HAP-1 (cell line): ENCODE measurements around the gene CNMD.
"Not testable (repeated sequence)": the region's sequence is repeated elsewhere in the genome, so short reads cannot be mapped to it uniquely, and the experiment has no call there.

Experiments used
- DNase-seq, 2 experiments: peaks; one replicate each; pipeline ENCODE4 v3.0.0-alpha.2; 2016 to 2020; ENCODE audit warnings: low spot score in 2 of 2
- H3K27me3 ChIP-seq: fragments of 250-450 bp; sonication (Bioruptor Pico); 2 replicates; pipeline ENCODE4 v1.5.1; 2020; ENCODE audit warnings: low read depth, mild to moderate bottlenecking, moderate library complexity
- H3K36me3 ChIP-seq: fragments of 250-450 bp; sonication (Bioruptor Pico); replicated peaks from 2 replicates; pipeline ENCODE4 v1.5.1; 2020; ENCODE audit warnings: mild to moderate bottlenecking
- H3K4me1 ChIP-seq: fragments of 250-450 bp; sonication (Bioruptor Pico); 2 replicates; pipeline ENCODE4 v1.5.1; 2020; ENCODE audit warnings: mild to moderate bottlenecking
- H3K4me3 ChIP-seq: fragments of 250-450 bp; sonication (Bioruptor Pico); 2 replicates; pipeline ENCODE4 v1.5.1; 2020; ENCODE audit warnings: mild to moderate bottlenecking, moderate library complexity
- H3K9me3 ChIP-seq: fragments of 250-450 bp; sonication (Bioruptor Pico); 2 replicates; pipeline ENCODE4 v1.5.1; 2020; ENCODE audit warnings: mild to moderate bottlenecking, moderate library complexity
- in situ Hi-C: fragments of 300-500 bp; cut with MboI; formaldehyde crosslinking; loops from 3 replicates; pipeline ENCODE4 v1.14.3; 2020; ENCODE audit warnings: low sequenced_read_pairs, inconsistent platforms, mixed read lengths

Gene CNMD

GRCh38 chr13:52736891-52737290, 2.7 kb downstream of the CNMD start:
- H3K4me1 ChIP-seq, result peaks cover 43% of the 10 kb centered on the region
- DNase-seq, result peak; percentile 53 to 98
- H3K9me3 ChIP-seq, result no peaks in the 10 kb centered on the region
- no peak overlapping the region for H3K4me3 ChIP-seq
- H3K27me3 ChIP-seq, result no peaks in the 10 kb centered on the region
- no peaks in the 10 kb centered on the region; the same call in 1 of the 2 replicates for H3K36me3 ChIP-seq
- in situ Hi-C loops, result no loop called here

GRCh38 chr13:52734075-52734623, 5.5 kb downstream of the CNMD start:
- peaks cover 42% of the 10 kb centered on the region for H3K4me1 ChIP-seq
- no peaks in the 10 kb centered on the region for H3K9me3 ChIP-seq
- in situ Hi-C loops, result no loop called here
- no peaks in the 10 kb centered on the region for H3K27me3 ChIP-seq
- H3K4me3 ChIP-seq, result no peak overlapping the region
- H3K36me3 ChIP-seq, result no peaks in the 10 kb centered on the region
- DNase-seq, result no peak

- in situ Hi-C loops, result no loop called here
- Histone ChIP-seq H3K27me3 (no peaks in the 10 kb centered on the region), H3K9me3 (peaks cover 3% of the 10 kb centered on the region; the same call in 1 of the 2 replicates), H3K4me3 (no peak overlapping the region), H3K36me3 (no peaks in the 10 kb centered on the region), H3K4me1 (peaks cover 2% of the 10 kb centered on the region; the same call in 1 of the 2 replicates)
- DNase-seq, result no peak
Observed at GRCh38 chr13:52726258-52726657, 13.4 kb downstream of the CNMD start.

GRCh38 chr13:52725302-52725701, 14.3 kb downstream of the CNMD start:
- no peaks in the 10 kb centered on the region for H3K27me3 ChIP-seq
- peaks cover 2% of the 10 kb centered on the region; the same call in 1 of the 2 replicates for H3K4me1 ChIP-seq
- no peaks in the 10 kb centered on the region for H3K36me3 ChIP-seq
- no peak for DNase-seq
- in situ Hi-C loops, result no loop called here
- no peak overlapping the region for H3K4me3 ChIP-seq
- peaks cover 3% of the 10 kb centered on the region; the same call in 1 of the 2 replicates for H3K9me3 ChIP-seq

GRCh38 chr13:52723181-52723580, 16.4 kb downstream of the CNMD start:
- no peaks in the 10 kb centered on the region; the same call in 1 of the 2 replicates for H3K4me1 ChIP-seq
- H3K36me3 ChIP-seq, result no peaks in the 10 kb centered on the region
- H3K27me3 ChIP-seq, result no peaks in the 10 kb centered on the region
- no peak overlapping the region for H3K4me3 ChIP-seq
- DNase-seq, result no peak
- peaks cover 5% of the 10 kb centered on the region; the same call in 1 of the 2 replicates for H3K9me3 ChIP-seq
- in situ Hi-C loops, result no loop called here

GRCh38 chr13:52721356-52721755, 18.3 kb downstream of the CNMD start:
- H3K4me1 ChIP-seq, H3K27me3 ChIP-seq, H3K4me3 ChIP-seq, H3K9me3 ChIP-seq, DNase-seq, in situ Hi-C loops, H3K36me3 ChIP-seq: not testable (repeated sequence)

GRCh38 chr13:52720904-52721303, 18.7 kb downstream of the CNMD start:
- H3K4me1 ChIP-seq, H3K4me3 ChIP-seq, H3K9me3 ChIP-seq, H3K36me3 ChIP-seq, in situ Hi-C loops, H3K27me3 ChIP-seq: not testable (repeated sequence)
- DNase-seq, result peak in 1 of 2 experiments; percentile 48

GRCh38 chr13:52713894-52714293, 25.7 kb downstream of the CNMD start:
- H3K27me3 ChIP-seq, result no peaks in the 10 kb centered on the region
- in situ Hi-C loops, result no loop called here
- H3K4me3 ChIP-seq, result no peak overlapping the region
- DNase-seq, result no peak
- H3K36me3 ChIP-seq, result no peaks in the 10 kb centered on the region
- peaks cover 10% of the 10 kb centered on the region for H3K4me1 ChIP-seq
- H3K9me3 ChIP-seq, result 0 out of 2 replicates have a peak, but pooled peaks cover 2% of the 10 kb centered on the region

GRCh38 chr13:52712385-52712784, 27.2 kb downstream of the CNMD start:
- Histone ChIP-seq H3K9me3 (no peaks in the 10 kb centered on the region), H3K4me1 (peaks cover 10% of the 10 kb centered on the region), H3K36me3 (no peaks in the 10 kb centered on the region), H3K27me3 (no peaks in the 10 kb centered on the region), H3K4me3 (no peak overlapping the region)
- in situ Hi-C loops, result no loop called here
- DNase-seq, result no peak

GRCh38 chr13:52711286-52711685, 28.3 kb downstream of the CNMD start:
- Histone ChIP-seq H3K4me3 (no peak overlapping the region), H3K36me3 (no peaks in the 10 kb centered on the region), H3K27me3 (no peaks in the 10 kb centered on the region), H3K4me1 (peaks cover 18% of the 10 kb centered on the region), H3K9me3 (no peaks in the 10 kb centered on the region)
- no peak for DNase-seq
- in situ Hi-C loops, result no loop called here

- in situ Hi-C loops, H3K36me3 ChIP-seq, H3K4me3 ChIP-seq, DNase-seq, H3K27me3 ChIP-seq, H3K9me3 ChIP-seq: not testable (repeated sequence)
- H3K4me1 ChIP-seq, result peaks cover 40% of the 10 kb centered on the region
Observed at GRCh38 chr13:52708266-52708665, 31.4 kb downstream of the CNMD start.

- Histone ChIP-seq H3K9me3 (no peaks in the 10 kb centered on the region), H3K4me1 (peaks cover 42% of the 10 kb centered on the region), H3K27me3 (no peaks in the 10 kb centered on the region), H3K36me3 (no peaks in the 10 kb centered on the region), H3K4me3 (no peak overlapping the region)
- in situ Hi-C loops, result no loop called here
- DNase-seq, result peak; percentile 55 to 63
Observed at GRCh38 chr13:52707375-52707774, 32.2 kb downstream of the CNMD start.

GRCh38 chr13:52706081-52706480, 33.5 kb downstream of the CNMD start:
- Histone ChIP-seq H3K9me3 (no peaks in the 10 kb centered on the region), H3K4me3 (no peak overlapping the region), H3K36me3 (no peaks in the 10 kb centered on the region), H3K4me1 (peaks cover 42% of the 10 kb centered on the region), H3K27me3 (no peaks in the 10 kb centered on the region)
- in situ Hi-C loops, result no loop called here
- DNase-seq, result peak in 1 of 2 experiments; percentile 68

- H3K27me3 ChIP-seq, result no peaks in the 10 kb centered on the region
- H3K9me3 ChIP-seq, result no peaks in the 10 kb centered on the region
- peak in 1 of 2 experiments; percentile 15 for DNase-seq
- in situ Hi-C loops, result no loop called here
- H3K36me3 ChIP-seq, result peaks cover 5% of the 10 kb centered on the region; the same call in 1 of the 2 replicates
- H3K4me3 ChIP-seq, result no peak overlapping the region
- peaks cover 43% of the 10 kb centered on the region for H3K4me1 ChIP-seq
Observed at GRCh38 chr13:52703482-52703881, 36.1 kb downstream of the CNMD start.
